MCF 10A (cell line): Measurements from ENCODE around the gene UBE2K. TPM values are rescaled to one million over a fixed set of nuclear protein-coding genes. Genes with fewer than 3 reads are reported as not detected.
"Not testable (repeated sequence)": the region's sequence is repeated elsewhere in the genome, so short reads cannot be mapped to it uniquely, and the experiment has no call there.

ENCODE experiments used
- BruUV-seq: library from RNA; stranded (reverse); fragments of 400-500 nt; replicated peaks from 2 replicates; lab custom pipeline; 2021; lab: Mats Ljungman, UMichigan
- CTCF ChIA-PET: fragments of 300-600 bp; sonication (Branson Sonifier 250); formaldehyde crosslinking; extraction: SDS; loops from one replicate; lab custom pipeline; 2021; ENCODE audit warnings: antibody characterized with exemption, inconsistent platforms; lab: Yijun Ruan, JAX
- POLR2A ChIA-PET: fragments of 300-600, 350-650 bp; sonication (Branson Sonifier 250); formaldehyde crosslinking; extraction: SDS; loops from one replicate; lab custom pipeline; 2020; ENCODE audit warnings: antibody characterized with exemption, inconsistent platforms; lab: Yijun Ruan, JAX
- DNase-seq: peaks from one replicate; pipeline ENCODE4 v3.0.0-alpha.2; 2018; ENCODE audit not compliant: unreplicated experiment
- H3K27ac Mint-ChIP-seq: one replicate; pipeline ENCODE4 v1.8.0; 2022; ENCODE audit warnings: mild to moderate bottlenecking, low read depth, mixed read lengths; ENCODE audit not compliant: unreplicated experiment
- H3K27me3 Mint-ChIP-seq: one replicate; pipeline ENCODE4 v1.8.0; 2022; ENCODE audit warnings: mixed read lengths; ENCODE audit not compliant: insufficient read depth, unreplicated experiment
- H3K36me3 Mint-ChIP-seq: one replicate; pipeline ENCODE4 v1.8.0; 2022; ENCODE audit warnings: mild to moderate bottlenecking, moderate library complexity, mixed read lengths; ENCODE audit not compliant: insufficient read depth, unreplicated experiment
- H3K4me1 Mint-ChIP-seq: one replicate; pipeline ENCODE4 v1.8.0; 2022; ENCODE audit warnings: mixed read lengths; ENCODE audit not compliant: insufficient read depth, unreplicated experiment
- H3K4me3 Mint-ChIP-seq: one replicate; pipeline ENCODE4 v1.8.0; 2022; ENCODE audit warnings: mild to moderate bottlenecking, moderate library complexity, mixed read lengths; ENCODE audit not compliant: unreplicated experiment
- H3K9me3 Mint-ChIP-seq: one replicate; pipeline ENCODE4 v1.8.0; 2022; ENCODE audit warnings: mixed read lengths; ENCODE audit not compliant: unreplicated experiment
- CTCF ChIP-seq: fragments of 200-600 bp; IDR thresholded peaks from one replicate; pipeline ENCODE4 v1.8.0; 2022; ENCODE audit warnings: antibody characterized with exemption, mild to moderate bottlenecking; ENCODE audit not compliant: unreplicated experiment
- intact Hi-C: fragments of 100-400 bp; cut with micrococcal nuclease; formaldehyde crosslinking; loops from 2 replicates; pipeline ENCODE4 v1.14.1; 2022
- total RNA-seq: library from RNA; stranded (reverse); gene quantifications from 2 replicates; pipeline ENCODE4 v1.2.3, GENCODE V29; 2022

UBE2K gene
- total RNA-seq, 1 experiment from 2014 or later, result 117 TPM

GRCh38 chr4:39719804-39720580, 22.1 kb downstream of the UBE2K start:
- peaks cover 17% of the 10 kb centered on the region for H3K4me1 Mint-ChIP-seq
- peak overlapping the region; percentile 2 for H3K27ac Mint-ChIP-seq
- no peak for DNase-seq
- POLR2A ChIA-PET, result interaction anchor here (0.8 to 2.1 kb wide), 3 partner anchors 10 to 22 kb away, joined by 3 to 14 read pairs (median 5); partner anchors contain the start of gene UBE2K
- CTCF ChIA-PET, result interaction anchor here (0.6 to 1.1 kb wide), 3 partner anchors 11 to 87 kb away, joined by 3 read pairs; no protein-coding TSS in a partner anchor
- no peak for TF ChIP-seq CTCF
- peaks cover 40% of the 10 kb centered on the region for H3K36me3 Mint-ChIP-seq
- H3K4me3 Mint-ChIP-seq, result no peak overlapping the region
- no peaks in the 10 kb centered on the region for H3K27me3 Mint-ChIP-seq
- intact Hi-C loops, result no loop called here
- BruUV-seq, result no TSS peak
- H3K9me3 Mint-ChIP-seq, result no peaks in the 10 kb centered on the region

- CTCF ChIA-PET, BruUV-seq, H3K27ac Mint-ChIP-seq, DNase-seq, H3K27me3 Mint-ChIP-seq, H3K4me3 Mint-ChIP-seq, intact Hi-C loops, H3K9me3 Mint-ChIP-seq: not testable (repeated sequence)
- Mint-ChIP-seq H3K4me1 (peaks cover 17% of the 10 kb centered on the region), H3K36me3 (peaks cover 45% of the 10 kb centered on the region)
- POLR2A ChIA-PET, result interaction anchor here (1.5 to 2.1 kb wide), 2 partner anchors 11 to 24 kb away, joined by 4 to 14 read pairs; partner anchors contain the start of gene UBE2K
These were observed 23.3 kb downstream of the UBE2K start for GRCh38 chr4:39721273-39721672.

GRCh38 chr4:39721788-39722187, 23.9 kb downstream of the UBE2K start:
- H3K4me3 Mint-ChIP-seq, result no peak overlapping the region
- CTCF ChIA-PET, result interaction anchor here (0.7 kb wide), 2 partner anchors 119 to 251 kb away, joined by 3 read pairs; no protein-coding TSS in a partner anchor
- no peak for DNase-seq
- H3K9me3 Mint-ChIP-seq, result no peaks in the 10 kb centered on the region
- BruUV-seq, result no TSS peak
- TF ChIP-seq CTCF, result no peak
- peaks cover 39% of the 10 kb centered on the region for H3K36me3 Mint-ChIP-seq
- peaks cover 17% of the 10 kb centered on the region for H3K4me1 Mint-ChIP-seq
- H3K27ac Mint-ChIP-seq, result no peak overlapping the region
- H3K27me3 Mint-ChIP-seq, result no peaks in the 10 kb centered on the region
- POLR2A ChIA-PET, result interaction anchor here (0.7 to 1.5 kb wide), 2 partner anchors 11 to 17 kb away, joined by 3 to 4 read pairs; no protein-coding TSS in a partner anchor
- intact Hi-C loops, result no loop called here

DNA sequence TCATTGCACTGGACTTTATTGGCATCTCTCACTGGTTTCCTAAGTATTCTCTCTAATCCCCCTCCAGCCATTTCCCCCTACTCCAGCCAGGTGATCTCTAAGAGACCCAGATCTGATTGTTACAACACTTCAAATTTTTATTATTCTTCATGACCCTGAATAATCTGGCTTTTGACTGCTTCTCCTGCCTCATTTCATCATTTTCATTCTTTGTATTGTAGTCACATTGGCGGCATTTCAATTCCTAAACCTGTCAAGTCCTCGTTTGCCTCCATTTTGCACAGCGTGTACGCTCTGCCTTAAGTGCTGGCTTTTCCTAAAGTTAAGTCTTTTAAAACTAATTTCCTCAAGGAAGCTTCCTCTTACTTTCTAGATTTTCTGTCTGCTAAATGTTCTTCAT, 31.6 kb downstream of the UBE2K start:
- H3K9me3 Mint-ChIP-seq, result no peaks in the 10 kb centered on the region
- peaks cover 6% of the 10 kb centered on the region for H3K36me3 Mint-ChIP-seq
- ChIA-PET POLR2A (interaction anchor here (0.7 to 5.5 kb wide), 7 partner anchors 10 to 271 kb away, joined by 3 to 43 read pairs (median 3); partner anchors contain the start of genes LIAS, RPL9 and UBE2K), CTCF (interaction anchor here (1.0 kb wide), 1 partner anchor 264 kb away, joined by 3 read pairs; no protein-coding TSS in a partner anchor)
- DNase-seq, result peak; percentile 81
- no TSS peak for BruUV-seq
- H3K4me1 Mint-ChIP-seq, result peaks cover 8% of the 10 kb centered on the region
- no peak for TF ChIP-seq CTCF
- peak overlapping the region; percentile 67 for H3K27ac Mint-ChIP-seq
- H3K4me3 Mint-ChIP-seq, result peak overlapping the region; percentile 5
- H3K27me3 Mint-ChIP-seq, result no peaks in the 10 kb centered on the region
- intact Hi-C loops, result no loop called here
